IPS-18c (cell line): ENCODE measurements around the gene PHOSPHO2.
"Not testable (repeated sequence)": the region's sequence is repeated elsewhere in the genome, so short reads cannot be mapped to it uniquely, and the experiment has no call there.

Experiments used
- H3K4me3 ChIP-seq: 2 replicates; pipeline ENCODE4 v1.7.0; 2013; ENCODE audit warnings: low read depth, mild to moderate bottlenecking, low read length, moderate library complexity; ENCODE audit not compliant: insufficient read depth
- H3K9me3 ChIP-seq: one replicate; pipeline ENCODE4 v1.6.1; 2013; ENCODE audit warnings: mild to moderate bottlenecking, low read length, moderate library complexity; ENCODE audit not compliant: control insufficient read depth, insufficient read depth

The PHOSPHO2 gene

GRCh38 chr2:169676357-169676756, 17.9 kb upstream of the PHOSPHO2 start:
- no peak overlapping the region for H3K4me3 ChIP-seq
- H3K9me3 ChIP-seq: no peaks in the 10 kb centered on the region

GRCh38 chr2:169676850-169677249, 17.4 kb upstream of the PHOSPHO2 start:
- H3K9me3 ChIP-seq: no peaks in the 10 kb centered on the region
- H3K4me3 ChIP-seq: no peak overlapping the region

- Histone ChIP-seq H3K4me3 (no peak overlapping the region), H3K9me3 (no peaks in the 10 kb centered on the region)
Measured at GRCh38 chr2:169683054-169683424, 11.2 kb upstream of the PHOSPHO2 start.

- Histone ChIP-seq H3K9me3 (no peaks in the 10 kb centered on the region), H3K4me3 (no peak overlapping the region)
Measured at GRCh38 chr2:169683425-169684134, 10.7 kb upstream of the PHOSPHO2 start.

- H3K4me3 ChIP-seq: no peak overlapping the region
- H3K9me3 ChIP-seq: no peaks in the 10 kb centered on the region
Measured at GRCh38 chr2:169684135-169684565, 10.1 kb upstream of the PHOSPHO2 start.

GRCh38 chr2:169684712-169685111, 9.6 kb upstream of the PHOSPHO2 start:
- not testable (repeated sequence) for H3K4me3 ChIP-seq, H3K9me3 ChIP-seq

GRCh38 chr2:169686825-169687224, 7.4 kb upstream of the PHOSPHO2 start:
- H3K4me3 ChIP-seq, H3K9me3 ChIP-seq: not testable (repeated sequence)

- H3K4me3 ChIP-seq, H3K9me3 ChIP-seq: not testable (repeated sequence)
Measured at GRCh38 chr2:169687943-169688342, 6.3 kb upstream of the PHOSPHO2 start.

GRCh38 chr2:169690958-169691357, 3.3 kb upstream of the PHOSPHO2 start:
- no peaks in the 10 kb centered on the region for H3K9me3 ChIP-seq
- no peak overlapping the region for H3K4me3 ChIP-seq

GRCh38 chr2:169692718-169693117, 1.6 kb upstream of the PHOSPHO2 start:
- Histone ChIP-seq H3K4me3 (no peak overlapping the region), H3K9me3 (no peaks in the 10 kb centered on the region)

- no peak overlapping the region for H3K4me3 ChIP-seq
- no peaks in the 10 kb centered on the region for H3K9me3 ChIP-seq
Measured at GRCh38 chr2:169693360-169693759, 909 bp upstream of the PHOSPHO2 start.

GRCh38 chr2:169694894-169695260, 608 bp downstream of the PHOSPHO2 start:
- peak overlapping the region; percentile 97 for H3K4me3 ChIP-seq
- no peaks in the 10 kb centered on the region for H3K9me3 ChIP-seq

GRCh38 chr2:169696381-169696780, 2.1 kb downstream of the PHOSPHO2 start:
- Histone ChIP-seq H3K9me3 (no peaks in the 10 kb centered on the region), H3K4me3 (no peak overlapping the region)

GRCh38 chr2:169699173-169699572, 4.9 kb downstream of the PHOSPHO2 start:
- not testable (repeated sequence) for H3K9me3 ChIP-seq

GRCh38 chr2:169702996-169703395, 8.7 kb downstream of the PHOSPHO2 start:
- H3K4me3 ChIP-seq: no peak overlapping the region
- H3K9me3 ChIP-seq: no peaks in the 10 kb centered on the region

More at GRCh38 chr2:169699173-169699572, 4.9 kb downstream of the PHOSPHO2 start:
- not testable (repeated sequence) for H3K4me3 ChIP-seq

- no peaks in the 10 kb centered on the region for H3K9me3 ChIP-seq
- H3K4me3 ChIP-seq: no peak overlapping the region
Measured at GRCh38 chr2:169704160-169704708, 10.0 kb downstream of the PHOSPHO2 start.

GRCh38 chr2:169705927-169706326, 11.7 kb downstream of the PHOSPHO2 start:
- Histone ChIP-seq H3K9me3 (no peaks in the 10 kb centered on the region), H3K4me3 (no peak overlapping the region)

GRCh38 chr2:169707626-169708025, 13.4 kb downstream of the PHOSPHO2 start:
- H3K4me3 ChIP-seq: no peak overlapping the region
- no peaks in the 10 kb centered on the region for H3K9me3 ChIP-seq

- Histone ChIP-seq H3K4me3 (no peak overlapping the region), H3K9me3 (no peaks in the 10 kb centered on the region)
Measured at GRCh38 chr2:169709331-169709730, 15.1 kb downstream of the PHOSPHO2 start.
